CD4-positive, alpha-beta T cell (primary cell): ENCODE results near the gene CLEC4M. TPM values are rescaled to one million over a fixed set of nuclear protein-coding genes. Genes with fewer than 3 reads are reported as not detected.

Source experiments
- ATAC-seq: fragments of 200-7000 bp; cut with Tn5 transposase; one replicate; pipeline ENCODE4 v1.10.0; 2022; ENCODE audit warnings: mild to moderate bottlenecking; ENCODE audit not compliant: poor library complexity
- CTCF ChIA-PET: fragments of 350-600 bp; sonication (Branson Sonifier 250); formaldehyde crosslinking; loops from one replicate; lab custom pipeline; 2021; ENCODE audit warnings: antibody characterized with exemption, inconsistent platforms; lab: Charles Lee
- POLR2A ChIA-PET: fragments of 350-600 bp; sonication (Branson Sonifier 250); formaldehyde crosslinking; loops from one replicate; lab custom pipeline; 2021; ENCODE audit warnings: antibody characterized with exemption, inconsistent platforms; lab: Charles Lee
- DNase-seq, 14 experiments: peaks; one replicate each; pipeline ENCODE4 v3.0.0-alpha.2; 2013 to 2020; ENCODE audit warnings: mixed read lengths in 2 of 14
- H3K27ac ChIP-seq, 2 donors: one replicate each; pipeline versions ENCODE4 v1.5.1 to v1.7.0; 2013; ENCODE audit warnings: low read length in 2 of 2, low read depth in 1 of 2, mild to moderate bottlenecking in 1 of 2
- H3K27me3 ChIP-seq, 2 experiments: 1 replicate in 1 of 2; 2 replicates in 1 of 2; pipeline versions ENCODE4 v1.6.1 to v1.7.0; 2013; ENCODE audit warnings: low read length in 2 of 2, control low read depth in 1 of 2, mild to moderate bottlenecking in 1 of 2, moderate library complexity in 1 of 2; ENCODE audit not compliant: insufficient read depth in 2 of 2, control insufficient read depth in 1 of 2
- H3K36me3 ChIP-seq: one replicate; pipeline ENCODE4 v1.6.1; 2013; ENCODE audit warnings: low read length, control low read depth; ENCODE audit not compliant: insufficient read depth
- H3K4me1 ChIP-seq: one replicate; pipeline ENCODE4 v1.6.1; 2013; ENCODE audit warnings: low read length, control low read depth; ENCODE audit not compliant: insufficient read depth
- H3K4me3 ChIP-seq: one replicate; pipeline ENCODE4 v1.5.1; 2013; ENCODE audit warnings: mild to moderate bottlenecking, low read length, moderate library complexity
- H3K9me3 ChIP-seq, 2 experiments: 1 replicate in 1 of 2; 2 replicates in 1 of 2; pipeline versions ENCODE4 v1.6.1 to v1.7.0; 2013; ENCODE audit warnings: low read length in 2 of 2, mild to moderate bottlenecking in 2 of 2, control low read depth in 1 of 2, moderate library complexity in 1 of 2; ENCODE audit not compliant: control insufficient read depth in 1 of 2, insufficient read depth in 1 of 2
- H3K27ac Mint-ChIP-seq: one replicate; pipeline ENCODE4 v1.8.0; 2020; ENCODE audit warnings: mixed read lengths
- H3K27me3 Mint-ChIP-seq: one replicate; pipeline ENCODE4 v1.8.0; 2021; ENCODE audit warnings: mixed read lengths
- H3K36me3 Mint-ChIP-seq: one replicate; pipeline ENCODE4 v1.8.0; 2021; ENCODE audit warnings: low read depth, mixed read lengths
- H3K4me1 Mint-ChIP-seq: one replicate; pipeline ENCODE4 v1.8.0; 2021; ENCODE audit warnings: low read depth, mixed read lengths
- H3K4me3 Mint-ChIP-seq: one replicate; pipeline ENCODE4 v1.8.0; 2020; ENCODE audit warnings: mild to moderate bottlenecking, mixed read lengths
- H3K9me3 Mint-ChIP-seq: one replicate; pipeline ENCODE4 v1.8.0; 2020; ENCODE audit warnings: mixed read lengths
- CTCF ChIP-seq: fragments of 200-600 bp; IDR thresholded peaks from one replicate; pipeline ENCODE4 v1.8.0; 2022; ENCODE audit warnings: antibody characterized with exemption, mild to moderate bottlenecking
- intact Hi-C, 2 experiments: fragments of 100-400 bp; cut with DNase I in 1 of 2; cut with micrococcal nuclease in 1 of 2; formaldehyde crosslinking; loops; one replicate each; pipeline versions ENCODE4 v1.15.1 to v1.9.0; 2023 to 2025; cut with DNase I, micrococcal nuclease
- total RNA-seq, 174 experiments: library from RNA in 2 of 174; stranded (reverse) in 2 of 174; gene quantifications; one replicate each; pipeline ENCODE4 v1.2.3 and lab custom pipeline; 2021 to 2026

The CLEC4M gene
- total RNA-seq, 2 experiments from 2014 or later = not detected

- Histone ChIP-seq H3K9me3 (peaks cover 0 to 18% of the 10 kb centered on the region in 2 experiments), H3K27ac (no peak overlapping the region), H3K36me3 (no peaks in the 10 kb centered on the region), H3K4me1 (peaks cover 19% of the 10 kb centered on the region), H3K4me3 (no peak overlapping the region), H3K27me3 (peaks cover 22 to 33% of the 10 kb centered on the region in 2 experiments)
- Mint-ChIP-seq H3K9me3 (no peaks in the 10 kb centered on the region), H3K4me1 (peaks cover 14% of the 10 kb centered on the region), H3K27ac (no peak overlapping the region), H3K4me3 (no peak overlapping the region), H3K36me3 (no peaks in the 10 kb centered on the region), H3K27me3 (peaks cover 35% of the 10 kb centered on the region)
- no peak for TF ChIP-seq CTCF
- intact Hi-C loops = no loop called here
- ChIA-PET POLR2A (interaction anchor here (1.2 kb wide), 1 partner anchor 20 kb away, joined by 3 read pairs; no protein-coding TSS in a partner anchor), CTCF (no interaction called here)
- no peak for ATAC-seq
- no peak for DNase-seq
These were observed 37.3 kb upstream of the CLEC4M start for GRCh38 chr19:7725791-7726190.

- H3K36me3 Mint-ChIP-seq = no peaks in the 10 kb centered on the region
These were observed 33.8 kb upstream of the CLEC4M start for GRCh38 chr19:7729211-7729610.

GRCh38 chr19:7729831-7730285, 33.2 kb upstream of the CLEC4M start:
- H3K4me3 ChIP-seq = peak overlapping the region; percentile 7
- peaks cover 0 to 28% of the 10 kb centered on the region in 2 experiments for H3K9me3 ChIP-seq
- H3K27ac ChIP-seq = no peak overlapping the region
- intact Hi-C loops = no loop called here
- Mint-ChIP-seq H3K4me1 (peaks cover 14% of the 10 kb centered on the region), H3K36me3 (no peaks in the 10 kb centered on the region), H3K4me3 (peak overlapping the region; percentile 4), H3K27ac (no peak overlapping the region), H3K9me3 (no peaks in the 10 kb centered on the region), H3K27me3 (peaks cover 55% of the 10 kb centered on the region)
- peaks cover 28 to 44% of the 10 kb centered on the region in 2 experiments for H3K27me3 ChIP-seq
- H3K4me1 ChIP-seq = peaks cover 19% of the 10 kb centered on the region
- ChIA-PET POLR2A (no interaction called here), CTCF (no interaction called here)
- peak in 3 of 14 experiments; percentile 27 to 36 (median 32) for DNase-seq
- ATAC-seq = peak; percentile 24
- H3K36me3 ChIP-seq = no peaks in the 10 kb centered on the region
- TF ChIP-seq CTCF = no peak

More at GRCh38 chr19:7729211-7729610, 33.8 kb upstream of the CLEC4M start:
- TF ChIP-seq CTCF = no peak
- H3K9me3 Mint-ChIP-seq = no peaks in the 10 kb centered on the region
- peak in 2 of 14 experiments; percentile 29 to 39 for DNase-seq
- intact Hi-C loops = no loop called here
- H3K27me3 ChIP-seq = peaks cover 28 to 44% of the 10 kb centered on the region in 2 experiments
- POLR2A ChIA-PET = no interaction called here
- peaks cover 51% of the 10 kb centered on the region for H3K27me3 Mint-ChIP-seq
- peaks cover 19% of the 10 kb centered on the region for H3K4me1 ChIP-seq
- H3K4me1 Mint-ChIP-seq = peaks cover 14% of the 10 kb centered on the region
- H3K27ac Mint-ChIP-seq = no peak overlapping the region
- no peak overlapping the region for H3K4me3 ChIP-seq
- no peak overlapping the region for H3K27ac ChIP-seq
- H3K36me3 ChIP-seq = no peaks in the 10 kb centered on the region
- CTCF ChIA-PET = no interaction called here
- H3K9me3 ChIP-seq = peaks cover 0 to 28% of the 10 kb centered on the region in 2 experiments
- peak; percentile 49 for ATAC-seq
- H3K4me3 Mint-ChIP-seq = no peak overlapping the region
